ENCODE data around the gene RGS2.

Gene RGS2

GRCh38 chr1:192789871-192790270 is 19.0 kb upstream of the RGS2 start:
- CTCF ChIA-PET = no interaction called here
- POLR2A ChIA-PET (ENCODE audit: low non-redundant PET) = no interaction called here
- H3K27ac ChIP-seq = no peak overlapping the region
- no peak for DNase-seq (ENCODE audit: low spot score)
- TF ChIP-seq, protein P1, sequence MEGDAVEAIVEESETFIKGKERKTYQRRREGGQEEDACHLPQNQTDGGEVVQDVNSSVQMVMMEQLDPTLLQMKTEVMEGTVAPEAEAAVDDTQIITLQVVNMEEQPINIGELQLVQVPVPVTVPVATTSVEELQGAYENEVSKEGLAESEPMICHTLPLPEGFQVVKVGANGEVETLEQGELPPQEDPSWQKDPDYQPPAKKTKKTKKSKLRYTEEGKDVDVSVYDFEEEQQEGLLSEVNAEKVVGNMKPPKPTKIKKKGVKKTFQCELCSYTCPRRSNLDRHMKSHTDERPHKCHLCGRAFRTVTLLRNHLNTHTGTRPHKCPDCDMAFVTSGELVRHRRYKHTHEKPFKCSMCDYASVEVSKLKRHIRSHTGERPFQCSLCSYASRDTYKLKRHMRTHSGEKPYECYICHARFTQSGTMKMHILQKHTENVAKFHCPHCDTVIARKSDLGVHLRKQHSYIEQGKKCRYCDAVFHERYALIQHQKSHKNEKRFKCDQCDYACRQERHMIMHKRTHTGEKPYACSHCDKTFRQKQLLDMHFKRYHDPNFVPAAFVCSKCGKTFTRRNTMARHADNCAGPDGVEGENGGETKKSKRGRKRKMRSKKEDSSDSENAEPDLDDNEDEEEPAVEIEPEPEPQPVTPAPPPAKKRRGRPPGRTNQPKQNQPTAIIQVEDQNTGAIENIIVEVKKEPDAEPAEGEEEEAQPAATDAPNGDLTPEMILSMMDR (conservative IDR thresholded peaks at IDR 0.05; ENCODE audit: low read depth) = no peak

- no peak for DNase-seq (ENCODE audit: low spot score)
- POLR2A ChIA-PET (ENCODE audit: low non-redundant PET) = no interaction called here
- CTCF ChIA-PET = interaction anchor here (0.9 kb wide), 1 partner anchor 12 kb away, joined by 3 read pairs; no protein-coding TSS in a partner anchor
- H3K27ac ChIP-seq = no peak overlapping the region
- TF ChIP-seq, protein P1 (conservative IDR thresholded peaks at IDR 0.05; ENCODE audit: low read depth) = no peak
Measured at GRCh38 chr1:192792628-192793027, 16.2 kb upstream of the RGS2 start.

- ChIA-PET CTCF (no interaction called here), POLR2A (ENCODE audit: low non-redundant PET) (no interaction called here)
Measured at GRCh38 chr1:192793983-192794767, 14.7 kb upstream of the RGS2 start.

DNA sequence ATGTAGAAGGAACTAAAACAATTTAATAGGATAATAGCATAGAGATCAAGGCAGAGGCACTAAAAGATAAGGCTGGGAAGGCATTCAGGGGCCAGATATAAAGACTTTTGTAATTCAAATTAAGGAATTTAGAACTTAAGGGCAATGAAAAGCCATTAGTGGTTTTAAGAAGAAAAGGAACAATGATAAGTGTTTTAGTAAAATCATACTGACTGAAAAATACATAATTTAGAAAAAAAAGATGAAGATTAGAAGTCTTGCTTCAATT is 14.1 kb upstream of the RGS2 start:
- POLR2A ChIA-PET (ENCODE audit: low non-redundant PET) = no interaction called here

More at GRCh38 chr1:192793983-192794767, 14.7 kb upstream of the RGS2 start:
- H3K27ac ChIP-seq = no peak overlapping the region
- TF ChIP-seq, protein P1 (conservative IDR thresholded peaks at IDR 0.05; ENCODE audit: low read depth) = no peak
- DNase-seq (ENCODE audit: low spot score) = no peak

DNA sequence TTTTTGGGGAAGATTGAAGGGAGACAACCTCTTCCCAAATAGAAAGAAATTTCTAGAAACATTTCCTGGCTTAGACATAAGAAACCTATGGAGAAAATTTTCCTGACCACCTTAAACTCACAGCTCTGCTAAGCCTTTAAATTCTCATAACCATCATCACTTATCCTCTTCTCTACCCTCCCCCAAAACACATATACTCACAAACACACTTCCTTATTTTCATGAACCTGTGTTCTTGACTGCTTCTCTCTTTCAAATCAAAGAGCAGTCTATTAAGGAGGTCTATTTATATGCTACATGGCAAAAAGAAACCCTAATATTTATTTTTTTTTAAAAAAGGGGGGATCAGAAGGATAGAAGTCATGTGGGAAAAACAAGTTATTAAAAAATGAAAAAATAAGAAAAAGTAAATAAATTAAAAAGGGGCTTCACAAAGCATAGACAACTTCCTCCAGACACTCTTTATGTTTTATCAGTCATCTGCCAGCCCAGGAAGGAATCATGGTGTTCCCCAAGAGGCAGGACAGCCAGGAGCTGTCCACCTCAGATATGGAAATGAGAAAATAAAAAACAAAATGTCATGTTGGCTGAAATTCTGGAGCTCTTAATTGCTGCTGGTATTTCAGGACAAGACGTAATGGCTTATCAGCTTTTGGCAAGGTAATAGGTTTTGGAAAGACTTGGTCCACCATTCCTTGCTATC is 12.8 kb upstream of the RGS2 start:
- CTCF ChIA-PET = interaction anchor here (0.6 to 1.0 kb wide), 3 partner anchors 10 to 530 kb away, joined by 3 to 5 read pairs (median 3); no protein-coding TSS in a partner anchor
- H3K27ac ChIP-seq = no peak overlapping the region
- no peak for DNase-seq (ENCODE audit: low spot score)
- TF ChIP-seq, protein P1 (conservative IDR thresholded peaks at IDR 0.05; ENCODE audit: low read depth) = no peak
- POLR2A ChIA-PET (ENCODE audit: low non-redundant PET) = no interaction called here

More for the DNA sequence above, 14.1 kb upstream of the RGS2 start:
- H3K27ac ChIP-seq = no peak overlapping the region
- TF ChIP-seq, protein P1 (conservative IDR thresholded peaks at IDR 0.05; ENCODE audit: low read depth) = no peak
- CTCF ChIA-PET = no interaction called here
- no peak for DNase-seq (ENCODE audit: low spot score)

GRCh38 chr1:192797143-192797542 is 11.7 kb upstream of the RGS2 start:
- DNase-seq (ENCODE audit: low spot score) = no peak
- TF ChIP-seq, protein P1 (conservative IDR thresholded peaks at IDR 0.05; ENCODE audit: low read depth) = no peak
- no peak overlapping the region for H3K27ac ChIP-seq
- ChIA-PET POLR2A (ENCODE audit: low non-redundant PET) (no interaction called here), CTCF (interaction anchor here (1.0 kb wide), 1 partner anchor 9 kb away, joined by 5 read pairs; no protein-coding TSS in a partner anchor)

All from RWPE1 (cell line).